ENCODE data around the gene LMNTD1.
A peak's percentile ranks its signal among the peaks of the same experiment; 100 is the strongest.

Gene LMNTD1

DNA sequence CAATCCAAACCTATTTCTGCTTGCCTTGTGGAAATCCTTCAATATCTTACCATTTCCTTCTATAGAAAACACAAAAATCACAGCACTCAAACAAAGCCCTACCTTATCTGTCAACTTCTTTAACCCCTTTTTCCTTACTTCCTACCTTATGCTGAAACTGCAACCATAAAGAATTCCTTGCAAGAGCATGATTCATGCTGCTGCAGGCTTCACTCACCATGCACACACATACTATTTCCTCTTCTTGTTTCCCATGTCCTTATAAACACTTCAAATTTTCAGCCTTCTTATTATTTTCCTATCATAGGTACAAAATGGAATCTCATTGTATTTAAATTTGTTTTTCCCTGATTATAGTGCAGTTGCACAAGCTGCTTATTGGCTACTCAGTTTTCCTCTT is 23.3 kb downstream of the LMNTD1 start:
- FAIRE-seq: no peak
- DNase-seq (ENCODE audit: insufficient read length, low spot score): no peak
- no peak for TF ChIP-seq POLR2A (IDR thresholded peaks at IDR 0.05; ENCODE audit: low read depth, low read length)

GRCh38 chr12:25526778-25527177 is 26.3 kb downstream of the LMNTD1 start:
- no peak for FAIRE-seq
- no peak for TF ChIP-seq POLR2A (IDR thresholded peaks at IDR 0.05; ENCODE audit: low read depth, low read length)
- DNase-seq (ENCODE audit: insufficient read length, low spot score): no peak

DNA sequence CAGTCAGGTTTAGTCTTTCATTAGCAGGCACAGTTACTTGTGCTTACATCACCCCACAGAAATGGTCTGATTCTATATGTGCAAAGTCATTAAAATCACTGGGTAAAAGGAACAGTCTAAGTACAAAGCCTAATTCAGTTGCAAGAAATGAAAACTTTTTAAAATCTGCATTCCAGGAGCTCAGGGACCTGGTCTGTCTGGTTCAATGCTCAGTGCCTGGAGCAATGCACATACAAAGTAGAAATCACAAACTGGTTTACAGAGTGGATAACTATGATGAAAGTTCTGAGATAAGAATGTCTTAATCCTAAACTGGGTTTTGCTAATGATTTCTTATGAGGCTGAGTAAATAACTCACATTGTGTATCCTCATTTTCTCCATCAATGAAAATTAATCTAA is 28.7 kb downstream of the LMNTD1 start:
- FAIRE-seq (no peak), DNase-seq (ENCODE audit: insufficient read length, low spot score) (no peak)
- no peak for TF ChIP-seq POLR2A (IDR thresholded peaks at IDR 0.05; ENCODE audit: low read depth, low read length)

DNA sequence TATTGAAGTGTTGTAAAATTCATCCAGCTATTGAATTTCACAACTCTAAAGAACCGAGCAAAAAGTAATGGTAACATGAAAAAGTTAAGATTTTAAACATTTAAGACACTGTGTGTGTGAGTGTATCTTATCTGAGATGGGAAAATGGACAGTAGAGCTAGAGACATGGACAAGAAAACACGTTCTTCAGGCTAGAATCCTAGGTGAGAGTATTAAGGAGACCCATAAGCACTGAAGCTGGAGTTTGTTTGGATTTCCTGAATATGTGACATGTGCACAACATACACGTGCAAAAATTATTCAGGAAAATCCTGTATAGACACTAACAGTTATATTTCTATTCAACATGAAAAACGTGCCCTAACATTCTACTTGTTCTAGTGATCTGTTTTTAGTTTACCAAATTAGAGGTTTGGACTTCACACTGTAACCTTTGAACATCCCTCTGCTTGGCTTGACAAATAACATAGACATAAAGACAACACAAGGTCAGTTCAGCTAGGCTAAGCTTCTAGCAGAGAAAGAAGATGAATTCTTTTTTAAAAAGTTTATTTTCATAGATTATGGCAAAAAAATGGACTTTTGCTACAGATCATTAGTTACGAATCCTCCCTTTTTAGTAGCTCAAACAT is 31.3 kb downstream of the LMNTD1 start:
- no peak for TF ChIP-seq POLR2A (IDR thresholded peaks at IDR 0.05; ENCODE audit: low read depth, low read length)
- DNase-seq (ENCODE audit: insufficient read length, low spot score): no peak
- FAIRE-seq: no peak

DNA sequence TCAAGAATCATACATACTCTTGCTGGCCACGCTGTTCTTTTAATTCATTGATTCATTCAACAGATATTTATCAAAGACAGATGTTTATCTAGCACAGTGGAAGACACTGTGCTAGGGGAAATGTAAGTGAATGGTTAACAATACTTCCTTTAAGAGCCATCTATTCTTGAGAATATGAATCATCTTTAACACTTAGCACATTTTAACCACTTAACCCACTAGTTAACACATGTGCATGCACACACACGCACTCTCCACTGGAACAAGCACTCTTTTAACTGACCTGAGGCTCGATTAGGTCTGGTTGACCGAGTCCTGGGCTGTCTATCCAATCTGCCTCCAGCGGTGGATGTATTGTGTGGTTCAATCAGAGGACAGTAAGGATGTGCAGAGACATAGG is 34.6 kb downstream of the LMNTD1 start:
- TF ChIP-seq POLR2A (IDR thresholded peaks at IDR 0.05; ENCODE audit: low read depth, low read length): no peak
- FAIRE-seq (no peak), DNase-seq (ENCODE audit: insufficient read length, low spot score) (no peak)

GRCh38 chr12:25504744-25505143 is 48.3 kb downstream of the LMNTD1 start:
- TF ChIP-seq POLR2A (IDR thresholded peaks at IDR 0.05; ENCODE audit: low read depth, low read length): no peak
- FAIRE-seq (no peak), DNase-seq (ENCODE audit: insufficient read length, low spot score) (no peak)

GRCh38 chr12:25503666-25504065 is 49.4 kb downstream of the LMNTD1 start:
- FAIRE-seq: no peak
- TF ChIP-seq POLR2A (IDR thresholded peaks at IDR 0.05; ENCODE audit: low read depth, low read length): no peak
- no peak for DNase-seq (ENCODE audit: insufficient read length, low spot score)

DNA sequence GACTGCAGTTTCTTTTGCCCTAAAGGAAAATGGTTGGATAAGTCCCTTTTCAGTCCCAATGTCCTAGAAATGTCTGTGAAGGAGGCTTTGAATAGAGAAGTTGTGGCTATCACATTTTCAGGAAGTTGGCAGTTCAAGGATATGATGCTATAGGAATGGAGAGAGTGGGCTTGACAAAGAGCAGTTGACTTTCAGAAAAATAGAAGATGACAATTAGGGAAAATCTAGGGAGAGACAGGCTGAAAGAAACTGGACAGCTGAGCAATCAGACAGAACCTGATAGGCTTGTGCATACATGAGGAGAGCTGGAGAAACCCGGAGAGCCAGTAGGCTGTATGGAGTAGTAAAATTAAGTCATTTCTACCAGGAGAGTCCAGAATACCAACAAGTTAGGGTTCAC is 50.5 kb downstream of the LMNTD1 start:
- DNase-seq (ENCODE audit: insufficient read length, low spot score): no peak
- no peak for TF ChIP-seq POLR2A (IDR thresholded peaks at IDR 0.05; ENCODE audit: low read depth, low read length)
- FAIRE-seq: no peak

DNA sequence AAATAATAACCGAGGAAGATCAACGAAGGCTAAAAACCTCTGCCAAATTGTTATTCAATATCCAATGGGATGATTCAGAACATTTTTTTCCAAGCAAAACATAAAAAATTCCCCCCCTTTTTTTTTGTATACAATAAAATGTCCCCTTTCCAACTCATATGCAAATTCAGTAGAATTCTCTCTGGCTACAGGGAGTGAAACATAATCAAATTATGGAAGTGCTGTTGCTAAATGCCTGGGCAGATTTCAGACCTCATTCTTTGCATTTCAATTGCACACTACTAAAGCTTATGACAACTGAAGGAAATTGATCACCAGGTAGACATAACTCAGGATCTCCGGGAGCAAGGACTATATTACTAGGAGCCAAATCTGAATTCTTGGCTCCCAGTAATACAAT is 51.0 kb downstream of the LMNTD1 start:
- no peak for FAIRE-seq
- no peak for TF ChIP-seq POLR2A (IDR thresholded peaks at IDR 0.05; ENCODE audit: low read depth, low read length)
- DNase-seq (ENCODE audit: insufficient read length, low spot score): no peak

GRCh38 chr12:25501549-25501948 is 51.5 kb downstream of the LMNTD1 start:
- DNase-seq (ENCODE audit: insufficient read length, low spot score) (no peak), FAIRE-seq (peak; percentile 66)
- TF ChIP-seq POLR2A (IDR thresholded peaks at IDR 0.05; ENCODE audit: low read depth, low read length): no peak

GRCh38 chr12:25500651-25501050 is 52.4 kb downstream of the LMNTD1 start:
- no peak for TF ChIP-seq POLR2A (IDR thresholded peaks at IDR 0.05; ENCODE audit: low read depth, low read length)
- DNase-seq (ENCODE audit: insufficient read length, low spot score) (no peak), FAIRE-seq (no peak)

DNA sequence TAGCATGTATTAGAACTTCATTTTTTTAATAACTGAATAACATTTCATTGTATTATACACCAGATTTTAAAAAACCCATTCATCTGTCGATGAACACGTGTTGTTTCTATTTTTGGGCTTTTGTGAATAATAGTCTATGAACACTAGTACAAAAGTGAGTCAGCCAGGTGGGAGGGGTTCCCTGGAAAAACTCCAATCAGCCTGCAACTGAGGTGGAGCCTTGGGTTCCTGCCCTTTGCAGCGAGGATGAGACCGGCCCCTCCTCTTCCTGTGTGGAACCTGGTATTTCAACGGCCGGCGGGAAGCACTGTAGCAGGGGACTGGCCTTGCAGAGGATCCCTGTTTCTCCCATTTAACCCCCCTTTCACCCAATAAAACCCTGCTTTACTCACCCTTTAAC is 56.1 kb downstream of the LMNTD1 start:
- no peak for TF ChIP-seq POLR2A (IDR thresholded peaks at IDR 0.05; ENCODE audit: low read depth, low read length)
- FAIRE-seq (no peak), DNase-seq (ENCODE audit: insufficient read length, low spot score) (no peak)

DNA sequence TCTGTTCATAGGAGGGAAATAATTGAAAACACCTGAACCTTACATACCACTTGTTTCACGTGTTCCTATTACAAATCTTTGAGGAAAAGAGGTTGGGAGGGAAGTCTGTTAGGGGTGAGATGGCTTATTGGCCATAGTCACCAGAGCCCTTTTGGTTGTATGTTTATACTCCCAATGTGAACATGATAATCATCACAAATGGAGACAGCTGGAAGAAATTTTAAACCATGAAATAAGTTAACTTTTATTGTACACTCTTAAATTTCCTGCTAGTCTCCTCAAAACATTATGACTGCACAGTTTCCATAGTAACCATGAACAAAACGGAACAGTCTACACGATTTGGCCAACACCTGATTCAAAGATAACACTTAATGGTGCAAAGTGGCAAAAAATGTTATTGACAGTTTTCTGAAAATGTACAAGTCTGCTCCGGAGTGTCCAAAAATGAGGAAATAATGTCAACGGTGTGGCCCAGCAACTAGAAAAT is 56.9 kb downstream of the LMNTD1 start:
- peak; percentile 64 for FAIRE-seq
- TF ChIP-seq POLR2A (IDR thresholded peaks at IDR 0.05; ENCODE audit: low read depth, low read length): no peak
- no peak for DNase-seq (ENCODE audit: insufficient read length, low spot score)

GRCh38 chr12:25495331-25496097 is 57.6 kb downstream of the LMNTD1 start:
- FAIRE-seq (peak; percentile 98), DNase-seq (ENCODE audit: insufficient read length, low spot score) (peak; percentile 23)
- TF ChIP-seq POLR2A (IDR thresholded peaks at IDR 0.05; ENCODE audit: low read depth, low read length): no peak

- no peak for TF ChIP-seq POLR2A (IDR thresholded peaks at IDR 0.05; ENCODE audit: low read depth, low read length)
- DNase-seq (ENCODE audit: insufficient read length, low spot score): no peak
- no peak for FAIRE-seq
Measured at GRCh38 chr12:25494926-25495325, 58.2 kb downstream of the LMNTD1 start.

Data from H54 (cell line).